Erythroblast (primary cell): Measurements from ENCODE around the gene CDH9.
"Not testable (repeated sequence)": the region's sequence is repeated elsewhere in the genome, so short reads cannot be mapped to it uniquely, and the experiment has no call there.

Source experiments
- DNase-seq, 2 experiments: peaks; one replicate each; lab custom pipeline; 2025; lab: John Stamatoyannopoulos, UW
- GATA1 ChIP-seq: IDR thresholded peaks from 2 replicates; pipeline ENCODE4 v1.6.1; 2011; ENCODE audit warnings: low read depth, mild to moderate bottlenecking, control low read depth, low read length, moderate library complexity
- POLR2A ChIP-seq: IDR thresholded peaks from 2 replicates; pipeline ENCODE4 v1.6.1; 2011; ENCODE audit warnings: mild to moderate bottlenecking, low read length

Gene CDH9

GRCh38 chr5:26893078-26893477 is 145.3 kb downstream of the CDH9 start:
- DNase-seq, result no peak
- TF ChIP-seq GATA1, result no peak
- TF ChIP-seq POLR2A, result no peak

- no peak for TF ChIP-seq GATA1
- TF ChIP-seq POLR2A, result no peak
- DNase-seq, result no peak
These were observed 148.6 kb downstream of the CDH9 start for GRCh38 chr5:26889815-26890214.

- DNase-seq, result no peak
- TF ChIP-seq GATA1, result no peak
- no peak for TF ChIP-seq POLR2A
These were observed 153.9 kb downstream of the CDH9 start for GRCh38 chr5:26884481-26884880.

- DNase-seq, result no peak
- TF ChIP-seq POLR2A (no peak), GATA1 (no peak)
These were observed 155.0 kb downstream of the CDH9 start for GRCh38 chr5:26883375-26883774.

- no peak for DNase-seq
- TF ChIP-seq POLR2A (no peak), GATA1 (no peak)
These were observed 156.5 kb downstream of the CDH9 start for GRCh38 chr5:26881901-26882300.

GRCh38 chr5:26877154-26877553 is 161.2 kb downstream of the CDH9 start:
- no peak for DNase-seq
- TF ChIP-seq POLR2A (no peak), GATA1 (no peak)

GRCh38 chr5:26872337-26872736 is 166.0 kb downstream of the CDH9 start:
- TF ChIP-seq GATA1, result no peak
- no peak for TF ChIP-seq POLR2A
- DNase-seq, result no peak

GRCh38 chr5:26869781-26870180 is 168.6 kb downstream of the CDH9 start:
- DNase-seq, result no peak
- no peak for TF ChIP-seq GATA1
- TF ChIP-seq POLR2A, result no peak

- TF ChIP-seq POLR2A (no peak), GATA1 (no peak)
These were observed 169.9 kb downstream of the CDH9 start for GRCh38 chr5:26868504-26868903.

GRCh38 chr5:26864061-26864460 is 174.3 kb downstream of the CDH9 start:
- TF ChIP-seq POLR2A, result no peak
- TF ChIP-seq GATA1, result no peak
- no peak for DNase-seq

More at GRCh38 chr5:26868504-26868903, 169.9 kb downstream of the CDH9 start:
- no peak for DNase-seq

GRCh38 chr5:26856238-26856637 is 182.1 kb downstream of the CDH9 start:
- DNase-seq, result no peak
- no peak for TF ChIP-seq GATA1
- no peak for TF ChIP-seq POLR2A

GRCh38 chr5:26852450-26852849 is 185.9 kb downstream of the CDH9 start:
- not testable (repeated sequence) for DNase-seq

GRCh38 chr5:26847041-26847736 is 191.2 kb downstream of the CDH9 start:
- DNase-seq, result no peak
- TF ChIP-seq POLR2A (no peak), GATA1 (no peak)

GRCh38 chr5:26843677-26844076 is 194.7 kb downstream of the CDH9 start:
- TF ChIP-seq GATA1 (no peak), POLR2A (no peak)
- no peak for DNase-seq

GRCh38 chr5:26833596-26833995 is 204.8 kb downstream of the CDH9 start:
- TF ChIP-seq POLR2A (no peak), GATA1 (no peak)
- DNase-seq, result no peak
